ENCODE data around the gene OPTC.

The OPTC gene

DNA sequence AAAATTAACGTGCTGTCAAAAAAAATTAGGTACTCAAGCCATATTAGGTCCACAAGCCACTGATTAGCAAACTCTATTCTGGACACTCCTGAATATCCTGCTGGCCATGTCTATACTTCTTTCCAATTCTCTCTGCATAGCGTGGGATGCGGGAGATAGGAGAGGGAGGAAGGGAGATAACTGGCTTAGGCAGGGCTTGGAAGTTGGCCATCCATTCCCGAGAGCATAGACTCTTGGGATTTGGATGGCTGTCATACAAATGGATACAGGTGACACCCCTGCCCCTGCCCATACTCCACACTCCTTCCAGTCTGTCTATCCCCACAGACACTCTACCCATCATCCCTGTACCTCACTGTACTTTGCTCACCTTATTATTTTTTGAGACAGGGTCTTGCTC is 20.7 kb upstream of the OPTC start:
- TF ChIP-seq, protein P1, sequence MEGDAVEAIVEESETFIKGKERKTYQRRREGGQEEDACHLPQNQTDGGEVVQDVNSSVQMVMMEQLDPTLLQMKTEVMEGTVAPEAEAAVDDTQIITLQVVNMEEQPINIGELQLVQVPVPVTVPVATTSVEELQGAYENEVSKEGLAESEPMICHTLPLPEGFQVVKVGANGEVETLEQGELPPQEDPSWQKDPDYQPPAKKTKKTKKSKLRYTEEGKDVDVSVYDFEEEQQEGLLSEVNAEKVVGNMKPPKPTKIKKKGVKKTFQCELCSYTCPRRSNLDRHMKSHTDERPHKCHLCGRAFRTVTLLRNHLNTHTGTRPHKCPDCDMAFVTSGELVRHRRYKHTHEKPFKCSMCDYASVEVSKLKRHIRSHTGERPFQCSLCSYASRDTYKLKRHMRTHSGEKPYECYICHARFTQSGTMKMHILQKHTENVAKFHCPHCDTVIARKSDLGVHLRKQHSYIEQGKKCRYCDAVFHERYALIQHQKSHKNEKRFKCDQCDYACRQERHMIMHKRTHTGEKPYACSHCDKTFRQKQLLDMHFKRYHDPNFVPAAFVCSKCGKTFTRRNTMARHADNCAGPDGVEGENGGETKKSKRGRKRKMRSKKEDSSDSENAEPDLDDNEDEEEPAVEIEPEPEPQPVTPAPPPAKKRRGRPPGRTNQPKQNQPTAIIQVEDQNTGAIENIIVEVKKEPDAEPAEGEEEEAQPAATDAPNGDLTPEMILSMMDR (IDR thresholded peaks at IDR 0.05; ENCODE audit: low read depth, low read length): no peak
- no peak overlapping the region for H3K4me3 ChIP-seq (ENCODE audit: low read depth, low read length)

DNA sequence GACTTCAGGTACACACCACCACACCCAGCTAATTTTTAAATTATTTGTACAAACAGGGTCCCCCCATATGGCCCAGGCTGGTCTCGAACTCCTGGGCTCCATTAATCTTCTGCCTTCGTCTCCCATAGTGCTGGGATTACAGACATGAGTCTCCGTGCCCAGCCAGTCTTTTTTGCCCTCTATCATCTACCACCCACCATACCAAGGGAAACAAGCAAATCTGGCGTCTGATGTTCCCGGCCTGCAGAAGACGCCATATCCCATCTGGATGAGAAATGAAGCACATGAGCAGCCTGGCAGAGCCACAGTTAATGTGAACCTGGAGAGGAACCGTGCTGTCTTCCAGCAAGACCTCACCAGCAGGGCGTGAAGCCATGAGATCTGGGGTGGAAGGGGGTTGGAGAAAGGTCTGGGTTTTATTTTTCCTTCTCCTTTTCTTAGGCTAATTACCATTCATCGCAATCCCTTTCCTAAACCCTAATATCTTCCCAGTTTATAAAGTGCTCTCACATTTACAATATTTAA is 20.1 kb upstream of the OPTC start:
- TF ChIP-seq, protein P1 (IDR thresholded peaks at IDR 0.05; ENCODE audit: low read depth, low read length): no peak
- H3K4me3 ChIP-seq (ENCODE audit: low read depth, low read length): no peak overlapping the region

GRCh38 chr1:203475012-203475981 is 18.7 kb upstream of the OPTC start, which contains the start of gene PRELP:
TSS of gene PRELP (plus strand) at chr1:203475806. CDS start at chr1:203483185, 7,379 bp downstream.
- H3K4me3 ChIP-seq (ENCODE audit: low read depth, low read length): no peak within 1 kb of the TSS
- TF ChIP-seq, protein P1 (IDR thresholded peaks at IDR 0.05; ENCODE audit: low read depth, low read length): no peak

GRCh38 chr1:203476216-203476814 is 17.6 kb upstream of the OPTC start:
- no peak overlapping the region for H3K4me3 ChIP-seq (ENCODE audit: low read depth, low read length)
- TF ChIP-seq, protein P1 (IDR thresholded peaks at IDR 0.05; ENCODE audit: low read depth, low read length): no peak

- TF ChIP-seq, protein P1 (IDR thresholded peaks at IDR 0.05; ENCODE audit: low read depth, low read length): no peak
Measured at GRCh38 chr1:203477748-203478147, 16.2 kb upstream of the OPTC start.

GRCh38 chr1:203478231-203478630 is 15.7 kb upstream of the OPTC start:
- TF ChIP-seq, protein P1 (IDR thresholded peaks at IDR 0.05; ENCODE audit: low read depth, low read length): no peak
- no peak overlapping the region for H3K4me3 ChIP-seq (ENCODE audit: low read depth, low read length)

More at GRCh38 chr1:203477748-203478147, 16.2 kb upstream of the OPTC start:
- no peak overlapping the region for H3K4me3 ChIP-seq (ENCODE audit: low read depth, low read length)
